Kidney epithelial cell (primary cell): Measurements from ENCODE around the gene NUB1. TPM values are rescaled to one million over a fixed set of nuclear protein-coding genes. Genes with fewer than 3 reads are reported as not detected.

Experiments used
- DNase-seq: peaks from one replicate; pipeline ENCODE4 v3.0.0-alpha.2; 2010; ENCODE audit warnings: low read depth
- H3K27me3 ChIP-seq: 2 replicates; pipeline ENCODE4 v1.6.0; 2011; ENCODE audit warnings: low read length; ENCODE audit not compliant: control insufficient read depth, insufficient read depth
- H3K36me3 ChIP-seq: 2 replicates; pipeline ENCODE4 v1.5.1; 2011; ENCODE audit warnings: low read length; ENCODE audit not compliant: control insufficient read depth, insufficient read depth
- H3K4me3 ChIP-seq: 2 replicates; pipeline ENCODE4 v1.5.1; 2011; ENCODE audit warnings: low read depth, mild to moderate bottlenecking, control low read depth, low read length
- CTCF ChIP-seq: IDR thresholded peaks from 2 replicates; pipeline ENCODE4 v1.5.1; 2011; ENCODE audit warnings: mild to moderate bottlenecking, moderate library complexity, low read length, control low read depth, inconsistent platforms; ENCODE audit not compliant: insufficient read depth, poor library complexity, severe bottlenecking
- total RNA-seq: library from RNA; depleted of rRNA; stranded (reverse); fragments of >200 nt; gene quantifications from 2 replicates; pipeline ENCODE4 v1.2.3, GENCODE V29; 2015

NUB1 gene
- total RNA-seq, 1 donor from 2014 or later = 60.2 TPM

GRCh38 chr7:151379193-151379520, 37.5 kb downstream of the NUB1 start:
- Histone ChIP-seq H3K36me3 (no peaks in the 10 kb centered on the region), H3K4me3 (no peak overlapping the region), H3K27me3 (peaks cover 36% of the 10 kb centered on the region)
- no peak for DNase-seq
- TF ChIP-seq CTCF = no peak

- Histone ChIP-seq H3K36me3 (no peaks in the 10 kb centered on the region), H3K4me3 (no peak overlapping the region), H3K27me3 (peaks cover 41% of the 10 kb centered on the region)
- TF ChIP-seq CTCF = no peak
- DNase-seq = no peak
Observed at GRCh38 chr7:151379534-151380198, 38.1 kb downstream of the NUB1 start.

GRCh38 chr7:151380199-151381097, 38.8 kb downstream of the NUB1 start:
- TF ChIP-seq CTCF = no peak
- H3K27me3 ChIP-seq = peaks cover 48% of the 10 kb centered on the region
- no peak for DNase-seq
- H3K4me3 ChIP-seq = no peak overlapping the region
- H3K36me3 ChIP-seq = no peaks in the 10 kb centered on the region

GRCh38 chr7:151381098-151381347, 39.4 kb downstream of the NUB1 start:
- no peak for TF ChIP-seq CTCF
- no peak for DNase-seq
- peaks cover 48% of the 10 kb centered on the region for H3K27me3 ChIP-seq
- H3K36me3 ChIP-seq = no peaks in the 10 kb centered on the region
- no peak overlapping the region for H3K4me3 ChIP-seq

GRCh38 chr7:151381348-151382078, 39.9 kb downstream of the NUB1 start:
- Histone ChIP-seq H3K4me3 (no peak overlapping the region), H3K27me3 (peaks cover 48% of the 10 kb centered on the region), H3K36me3 (no peaks in the 10 kb centered on the region)
- TF ChIP-seq CTCF = no peak
- DNase-seq = no peak
